ENCODE results near the gene TCTA. TPM values are rescaled to one million over a fixed set of nuclear protein-coding genes. Genes with fewer than 3 reads are reported as not detected.
A peak's percentile ranks its signal among the peaks of the same experiment; 100 is the strongest.

TCTA gene
- total and polyA plus RNA-seq, 11 donors: 13.1 to 25.3 (median 16.7) TPM

GRCh38 chr3:49454898-49455681 lies 42.9 kb downstream of the TCTA start:
- peak in 3 of 4 donors; percentile 51 to 63 (median 58) for ATAC-seq
- peak in 4 of 5 donors; percentile 33 to 53 (median 41) for DNase-seq
- Histone ChIP-seq H3K27me3 (no peaks in the 10 kb centered on the region), H3K4me3 (no peak overlapping the region), H3K4me1 (peaks cover 0 to 30% (median 14%) of the 10 kb centered on the region in 12 donors), H3K36me3 (no peaks in the 10 kb centered on the region), H3K27ac (peak overlapping the region in 9 of 12 donors; percentile 6 to 74 (median 59)), H3K9me3 (no peaks in the 10 kb centered on the region)
- intact Hi-C loops (cut with DNase I): loop anchor here in 1 of 10 donors (10.0 kb wide), 1 partner anchor 300 kb away; no protein-coding TSS in a partner anchor
- 28 to 44% (median 40%) methylated on average over 2 to 3 of the region's 3 CpGs for WGBS, 4 donors
- TF ChIP-seq POLR2A (IDR thresholded peaks at IDR 0.05) (no peak), CTCF (IDR thresholded peaks at IDR 0.05) (no peak)

GRCh38 chr3:49456466-49456865 lies 44.2 kb downstream of the TCTA start:
- 92 to 100% (median 97%) methylated on average over 2 to 3 of the region's 3 CpGs for WGBS, 4 donors
- DNase-seq: no peak
- no peak for TF ChIP-seq CTCF (IDR thresholded peaks at IDR 0.05)
- no peak for TF ChIP-seq POLR2A (IDR thresholded peaks at IDR 0.05)
- intact Hi-C loops (cut with DNase I): loop anchor here in 1 of 10 donors (10.0 kb wide), 1 partner anchor 302 kb away; no protein-coding TSS in a partner anchor
- Histone ChIP-seq H3K27ac (peak overlapping the region in 2 of 12 donors; percentile 28 to 59), H3K9me3 (no peaks in the 10 kb centered on the region), H3K36me3 (no peaks in the 10 kb centered on the region), H3K4me3 (no peak overlapping the region), H3K4me1 (peaks cover 0 to 41% (median 18%) of the 10 kb centered on the region in 12 donors), H3K27me3 (no peaks in the 10 kb centered on the region)
- no peak for ATAC-seq

- H3K9me3 ChIP-seq: no peaks in the 10 kb centered on the region
- DNase-seq (peak in 1 of 5 donors; percentile 39), ATAC-seq (no peak)
- no peak for TF ChIP-seq POLR2A (IDR thresholded peaks at IDR 0.05)
- TF ChIP-seq CTCF (IDR thresholded peaks at IDR 0.05): no peak
- H3K4me1 ChIP-seq: peaks cover 0 to 46% (median 18%) of the 10 kb centered on the region in 12 donors
- no peaks in the 10 kb centered on the region for H3K27me3 ChIP-seq
- H3K4me3 ChIP-seq: no peak overlapping the region
- no peak overlapping the region for H3K27ac ChIP-seq
- intact Hi-C loops (cut with DNase I): loop anchor here in 1 of 10 donors (10.0 kb wide), 1 partner anchor 46 kb away; the partner anchor contains the start of genes RHOA and TCTA
- WGBS, 4 donors: 43 to 83% (median 79%) methylated on average over 1 to 2 of the region's 2 CpGs
- no peaks in the 10 kb centered on the region for H3K36me3 ChIP-seq
These were observed 48.1 kb downstream of the TCTA start for GRCh38 chr3:49460188-49460890.

GRCh38 chr3:49460956-49461355 lies 48.7 kb downstream of the TCTA start:
- Histone ChIP-seq H3K27ac (peak overlapping the region in 5 of 12 donors; percentile 23 to 63 (median 47)), H3K4me1 (peaks cover 0 to 48% (median 20%) of the 10 kb centered on the region in 12 donors)

More at GRCh38 chr3:49460956-49461355, 48.7 kb downstream of the TCTA start:
- no peak for DNase-seq
- TF ChIP-seq POLR2A (IDR thresholded peaks at IDR 0.05) (no peak), CTCF (IDR thresholded peaks at IDR 0.05) (no peak)
- intact Hi-C loops (cut with DNase I): loop anchor here in 1 of 10 donors (10.0 kb wide), 1 partner anchor 46 kb away; the partner anchor contains the start of genes RHOA and TCTA
- Histone ChIP-seq H3K4me3 (no peak overlapping the region), H3K36me3 (no peaks in the 10 kb centered on the region), H3K9me3 (no peaks in the 10 kb centered on the region), H3K27me3 (no peaks in the 10 kb centered on the region)
- ATAC-seq: peak in 1 of 4 donors; percentile 5
- 84 to 94% (median 90%) methylated on average over 4 of the region's 4 CpGs for WGBS, 4 donors

Measured in heart left ventricle (tissue), 16 donors.